IMR-90 (cell line): ENCODE results near the gene PHC1. TPM values are rescaled to one million over a fixed set of nuclear protein-coding genes. Genes with fewer than 3 reads are reported as not detected.

ENCODE experiments used
- ATAC-seq: fragments of 200-7000 bp; cut with Tn5 transposase; 2 replicates; pipeline ENCODE4 v1.9.1; 2020; ENCODE audit warnings: low read depth, mild to moderate bottlenecking, moderate library complexity
- BruUV-seq: library from RNA; stranded (reverse); fragments of 400-500 nt; replicated peaks from 2 replicates; lab custom pipeline; 2021; lab: Mats Ljungman, UMichigan
- CTCF ChIA-PET: fragments of 300-600 bp; formaldehyde crosslinking; extraction: SDS; loops from one replicate; lab custom pipeline; 2021; ENCODE audit warnings: antibody characterized with exemption; lab: Yijun Ruan, JAX
- POLR2A ChIA-PET: fragments of 300-600 bp; sonication (Branson Sonifier 250); formaldehyde crosslinking; loops from one replicate; lab custom pipeline; 2022; ENCODE audit warnings: antibody characterized with exemption; ENCODE audit not compliant: unreplicated experiment; lab: Charles Lee
- DNase-seq: peaks from one replicate; pipeline ENCODE4 v3.0.0; 2013
- H2AFZ ChIP-seq: replicated peaks from 2 replicates; pipeline ENCODE3; 2013; ENCODE audit warnings: low read length, mild to moderate bottlenecking; ENCODE audit not compliant: poor library complexity
- H2AK5ac ChIP-seq: 2 replicates; pipeline ENCODE4 v1.6.1; 2013; ENCODE audit warnings: low read depth, low read length, inconsistent platforms
- H2AK9ac ChIP-seq: replicated peaks from 2 replicates; pipeline ENCODE3; 2013; ENCODE audit warnings: mild to moderate bottlenecking, low read depth, low read length, moderate library complexity; ENCODE audit not compliant: poor library complexity
- H2BK120ac ChIP-seq: 2 replicates; pipeline ENCODE4 v1.6.1; 2013; ENCODE audit warnings: low read depth, low read length, inconsistent platforms
- H2BK15ac ChIP-seq: 3 replicates; pipeline ENCODE4 v1.6.1; 2013; ENCODE audit warnings: low read depth, low read length, inconsistent platforms
- H2BK20ac ChIP-seq: 2 replicates; pipeline ENCODE4 v1.6.1; 2013; ENCODE audit warnings: low read depth, mild to moderate bottlenecking, inconsistent platforms, low read length, moderate library complexity
- H2BK5ac ChIP-seq: 2 replicates; pipeline ENCODE4 v1.6.1; 2013; ENCODE audit warnings: mild to moderate bottlenecking, low read depth, low read length, inconsistent platforms; ENCODE audit not compliant: poor library complexity, severe bottlenecking
- H3K14ac ChIP-seq: replicated peaks from 2 replicates; pipeline ENCODE4 v1.6.1; 2013; ENCODE audit warnings: low read depth, low read length, inconsistent platforms
- H3K18ac ChIP-seq: 2 replicates; pipeline ENCODE4 v1.6.1; 2013; ENCODE audit warnings: low read depth, low read length, control low read depth
- H3K23ac ChIP-seq: 2 replicates; pipeline ENCODE4 v1.6.1; 2013; ENCODE audit warnings: low read depth, low read length, inconsistent platforms
- H3K27ac ChIP-seq: 2 replicates; pipeline ENCODE4 v1.5.1; 2013; ENCODE audit warnings: mild to moderate bottlenecking, control low read depth, low read length; ENCODE audit not compliant: insufficient read depth
- H3K27me3 ChIP-seq: 2 replicates; pipeline ENCODE4 v1.6.1; 2013; ENCODE audit warnings: low read length; ENCODE audit not compliant: control insufficient read depth, insufficient read depth
- H3K36me3 ChIP-seq: 2 replicates; pipeline ENCODE4 v1.6.1; 2013; ENCODE audit warnings: low read length, mixed read lengths; ENCODE audit not compliant: control insufficient read depth, insufficient read depth
- H3K4ac ChIP-seq: 2 replicates; pipeline ENCODE4 v1.6.1; 2013; ENCODE audit warnings: low read depth, low read length, inconsistent platforms
- H3K4me1 ChIP-seq: 2 replicates; pipeline ENCODE4 v1.6.1; 2013; ENCODE audit warnings: low read length, mixed read lengths; ENCODE audit not compliant: control insufficient read depth, insufficient read depth
- H3K4me2 ChIP-seq: 2 replicates; pipeline ENCODE4 v1.6.1; 2013; ENCODE audit warnings: low read depth, mild to moderate bottlenecking, control low read depth, low read length, moderate library complexity
- H3K4me3 ChIP-seq: 2 replicates; pipeline ENCODE4 v1.5.1; 2013; ENCODE audit warnings: low read depth, mild to moderate bottlenecking, control low read depth, low read length, moderate library complexity; ENCODE audit not compliant: insufficient read depth
- H3K56ac ChIP-seq: 2 replicates; pipeline ENCODE4 v1.6.1; 2013; ENCODE audit warnings: low read length, inconsistent platforms; ENCODE audit not compliant: insufficient read depth; ENCODE audit errors: extremely low read depth
- H3K79me1 ChIP-seq, 2 experiments: 2 replicates each; pipeline ENCODE4 v1.6.1; 2013; ENCODE audit warnings: low read length in 2 of 2, inconsistent platforms in 1 of 2, low read depth in 1 of 2
- H3K9ac ChIP-seq: 2 replicates; pipeline ENCODE4 v1.6.1; 2013; ENCODE audit warnings: low read depth, low read length, control low read depth
- H3K9me1 ChIP-seq: 2 replicates; pipeline ENCODE4 v1.6.1; 2013; ENCODE audit warnings: low read length, inconsistent platforms; ENCODE audit not compliant: insufficient read depth
- H3K9me3 ChIP-seq: 2 replicates; pipeline ENCODE4 v1.6.1; 2013; ENCODE audit warnings: low read length; ENCODE audit not compliant: control insufficient read depth, insufficient read depth
- H4K20me1 ChIP-seq: 2 replicates; pipeline ENCODE4 v1.6.1; 2013; ENCODE audit warnings: low read length, inconsistent platforms; ENCODE audit not compliant: insufficient read depth
- H4K5ac ChIP-seq: 2 replicates; pipeline ENCODE4 v1.6.1; 2013; ENCODE audit warnings: mild to moderate bottlenecking, low read depth, low read length, control low read depth
- H4K8ac ChIP-seq, 2 experiments: 2 replicates each; pipeline ENCODE4 v1.6.1; 2013; ENCODE audit warnings: low read depth in 2 of 2, low read length in 2 of 2, control low read depth in 1 of 2, inconsistent platforms in 1 of 2
- H4K91ac ChIP-seq: 2 replicates; pipeline ENCODE4 v1.6.1; 2013; ENCODE audit warnings: low read depth, low read length, inconsistent platforms; ENCODE audit not compliant: insufficient read depth
- CEBPB ChIP-seq: IDR thresholded peaks from 2 replicates; pipeline ENCODE4 v1.6.1; 2012; ENCODE audit warnings: low read depth, low read length, improper control_type of control experiment
- CHD1 ChIP-seq: IDR thresholded peaks from 2 replicates; pipeline ENCODE4 v1.6.1; 2012; ENCODE audit warnings: low read depth, low read length, improper control_type of control experiment
- MAFK ChIP-seq: IDR thresholded peaks from 2 replicates; pipeline ENCODE4 v1.6.1; 2012; ENCODE audit warnings: low read depth, low read length, improper control_type of control experiment
- MAZ ChIP-seq: IDR thresholded peaks from 2 replicates; pipeline ENCODE4 v1.6.1; 2012; ENCODE audit warnings: low read depth, mild to moderate bottlenecking, low read length, improper control_type of control experiment, moderate library complexity, borderline replicate concordance
- MXI1 ChIP-seq: IDR thresholded peaks from 2 replicates; pipeline ENCODE4 v1.6.1; 2012; ENCODE audit warnings: low read depth, mild to moderate bottlenecking, low read length, moderate library complexity, borderline replicate concordance
- NFE2L2 ChIP-seq: fragments of 150-350 bp; IDR thresholded peaks from 2 replicates; pipeline ENCODE4 v1.6.1; 2016; ENCODE audit warnings: low read depth, mild to moderate bottlenecking, low read length
- RAD21 ChIP-seq: IDR thresholded peaks from 2 replicates; pipeline ENCODE4 v1.6.1; 2012; ENCODE audit warnings: low read length, improper control_type of control experiment
- SMC3 ChIP-seq: fragments of 150-350 bp; IDR thresholded peaks from 2 replicates; pipeline ENCODE4 v1.6.1; 2016; ENCODE audit warnings: low read depth, mild to moderate bottlenecking, antibody characterized with exemption, low read length, moderate library complexity
- dilution Hi-C: fragments of 300-500 bp; cut with HindIII; formaldehyde crosslinking; loops from one replicate; pipeline ENCODE4 v1.14.3; 2018; ENCODE audit warnings: low sequenced_read_pairs; ENCODE audit not compliant: unreplicated experiment
- in situ Hi-C: fragments of 300-500 bp; cut with MboI; formaldehyde crosslinking; loops from 3 replicates; pipeline ENCODE4 v1.14.3; 2019; ENCODE audit warnings: low sequenced_read_pairs, inconsistent platforms, mixed read lengths
- intact Hi-C: fragments of 100-400 bp; cut with micrococcal nuclease; formaldehyde crosslinking; loops from 2 replicates; pipeline ENCODE4 v1.10.0; 2022
- polyA plus RNA-seq, 3 experiments: library from polyadenylated mRNA; depleted of rRNA; stranded (reverse); fragments of >200 nt; gene quantifications; 2 replicates each; pipeline ENCODE4 v1.2.3, GENCODE V29; 2012; ENCODE audit warnings: low replicate concordance in 1 of 3
- total RNA-seq: library from RNA; depleted of rRNA; stranded (reverse); fragments of >200 nt; gene quantifications from 2 replicates; pipeline ENCODE4 v1.2.3, GENCODE V29; 2012
- TF ChIP-seq, protein P1 (sequence below): fragments of 150-350 bp; IDR thresholded peaks from 2 replicates; pipeline ENCODE4 v1.6.1; 2016; ENCODE audit warnings: low read depth, mild to moderate bottlenecking, low read length, moderate library complexity, borderline replicate concordance

Gene PHC1
- total and polyA plus RNA-seq, 2 of the 4 experiments (the other 2 are of a cell fraction), result 9.1 to 23.1 TPM

DNA sequence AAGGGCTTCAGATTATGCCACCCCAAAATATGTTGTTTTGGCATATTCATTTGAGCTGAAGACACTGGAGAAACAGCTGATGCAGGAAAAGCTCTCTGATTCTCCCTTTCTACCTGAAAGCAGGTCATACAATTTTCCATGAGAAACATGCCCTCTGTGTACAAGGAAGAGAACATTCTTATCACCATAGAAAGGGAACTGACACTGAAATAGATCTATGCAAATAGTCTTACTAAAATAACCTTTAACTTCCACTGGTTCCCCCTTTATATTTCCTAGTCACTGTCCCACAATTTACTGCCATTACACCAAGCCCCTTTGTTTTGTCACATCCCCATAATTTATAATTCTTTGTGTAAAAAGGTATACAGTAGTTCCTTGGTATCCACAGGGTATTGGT, 9.6 kb upstream of the PHC1 start:
- in situ Hi-C loops, result no loop called here
- no TSS peak for BruUV-seq
- dilution Hi-C loops, result no loop called here
- no peak overlapping the region for H3K4me2 ChIP-seq
- no peak overlapping the region for H3K27ac ChIP-seq
- H2BK15ac ChIP-seq, result no peak overlapping the region
- no peak overlapping the region for H2BK120ac ChIP-seq
- no peak for DNase-seq
- H4K8ac ChIP-seq, result no peak overlapping the region
- no peak overlapping the region for H3K4me3 ChIP-seq
- POLR2A ChIA-PET, result no interaction called here
- intact Hi-C loops, result loop anchor here (10.0 kb wide), 1 partner anchor 80 kb away; the partner anchor contains the start of gene A2ML1
- no peak overlapping the region for H3K18ac ChIP-seq
- no peak overlapping the region for H3K23ac ChIP-seq
- no peak overlapping the region for H3K4ac ChIP-seq
- no peak overlapping the region for H4K91ac ChIP-seq
- no peak for TF ChIP-seq CHD1
- TF ChIP-seq RAD21, result no peak
- TF ChIP-seq, protein P1, sequence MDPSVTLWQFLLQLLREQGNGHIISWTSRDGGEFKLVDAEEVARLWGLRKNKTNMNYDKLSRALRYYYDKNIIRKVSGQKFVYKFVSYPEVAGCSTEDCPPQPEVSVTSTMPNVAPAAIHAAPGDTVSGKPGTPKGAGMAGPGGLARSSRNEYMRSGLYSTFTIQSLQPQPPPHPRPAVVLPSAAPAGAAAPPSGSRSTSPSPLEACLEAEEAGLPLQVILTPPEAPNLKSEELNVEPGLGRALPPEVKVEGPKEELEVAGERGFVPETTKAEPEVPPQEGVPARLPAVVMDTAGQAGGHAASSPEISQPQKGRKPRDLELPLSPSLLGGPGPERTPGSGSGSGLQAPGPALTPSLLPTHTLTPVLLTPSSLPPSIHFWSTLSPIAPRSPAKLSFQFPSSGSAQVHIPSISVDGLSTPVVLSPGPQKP, result no peak
- no peak for TF ChIP-seq NFE2L2
- TF ChIP-seq SMC3, result no peak
- TF ChIP-seq MAFK, result no peak
- no peak for TF ChIP-seq MXI1
- TF ChIP-seq MAZ, result no peak
- TF ChIP-seq CEBPB, result no peak
- H3K36me3 ChIP-seq, result no peaks in the 10 kb centered on the region
- H2AK5ac ChIP-seq, result no peak overlapping the region
- H3K9me3 ChIP-seq, result no peaks in the 10 kb centered on the region
- H3K9me1 ChIP-seq, result no peaks in the 10 kb centered on the region
- H2AFZ ChIP-seq, result no peak overlapping the region
- H3K9ac ChIP-seq, result no peak overlapping the region
- no peak overlapping the region for H4K5ac ChIP-seq
- H3K4me1 ChIP-seq, result no peaks in the 10 kb centered on the region
- no peaks in the 10 kb centered on the region for H4K20me1 ChIP-seq
- H3K56ac ChIP-seq, result no peak overlapping the region
- no peak overlapping the region for H2BK5ac ChIP-seq
- no peaks in the 10 kb centered on the region for H3K79me1 ChIP-seq
- H3K27me3 ChIP-seq, result peaks cover 2% of the 10 kb centered on the region
- CTCF ChIA-PET, result interaction anchor here (1.2 kb wide), 1 partner anchor 13 kb away, joined by 4 read pairs; no protein-coding TSS in a partner anchor
- no peak overlapping the region for H2BK20ac ChIP-seq
- no peak overlapping the region for H2AK9ac ChIP-seq
- H3K14ac ChIP-seq, result no peak overlapping the region
- ATAC-seq, result no peak
